ENCODE measurements around the gene THBS1. TPM values are rescaled to one million over a fixed set of nuclear protein-coding genes. Genes with fewer than 3 reads are reported as not detected.

Gene THBS1
- total RNA-seq, 1 donor from 2014 or later: 337 TPM

DNA sequence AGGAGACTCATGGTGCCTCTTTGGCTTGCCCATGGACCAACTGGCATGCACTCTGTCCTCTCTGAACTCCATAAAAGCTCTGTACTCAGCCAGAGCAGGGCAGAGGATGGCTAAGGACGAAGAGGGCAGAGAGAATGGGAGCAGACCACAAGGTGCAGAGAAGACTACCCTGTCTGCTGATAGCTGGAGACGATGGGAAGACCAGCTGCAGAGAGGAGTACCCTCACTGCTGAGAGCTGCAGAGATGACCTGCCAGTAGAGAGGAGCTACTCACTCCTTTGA lies 65.0 kb downstream of the THBS1 start:
- H3K4me1 Mint-ChIP-seq: peaks cover 45% of the 10 kb centered on the region

DNA sequence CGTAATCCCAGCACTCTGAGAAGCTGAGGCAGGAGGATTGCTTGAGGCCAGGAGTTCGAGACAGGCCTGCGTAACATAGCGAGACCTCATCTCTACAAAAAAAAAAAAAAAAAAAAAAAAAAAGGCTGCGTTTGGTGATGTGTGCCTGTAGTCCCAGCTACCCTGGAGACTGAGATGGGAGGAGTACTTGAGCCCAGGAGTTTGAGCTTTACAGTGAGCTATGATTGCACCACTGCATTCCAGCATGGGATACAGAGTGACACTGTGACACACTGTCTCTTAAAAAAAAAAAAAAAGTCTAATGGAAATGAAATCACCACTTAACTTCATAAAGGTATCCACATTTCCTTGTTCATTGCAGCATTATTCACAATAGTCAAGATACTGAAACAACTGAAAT lies 65.5 kb downstream of the THBS1 start:
- Mint-ChIP-seq H3K36me3 (no peaks in the 10 kb centered on the region), H3K4me3 (no peak overlapping the region), H3K4me1 (peaks cover 41% of the 10 kb centered on the region), H3K27ac (no peak overlapping the region), H3K9me3 (no peaks in the 10 kb centered on the region), H3K27me3 (ENCODE audit: low read depth) (no peaks in the 10 kb centered on the region)
- TF ChIP-seq, protein P1, sequence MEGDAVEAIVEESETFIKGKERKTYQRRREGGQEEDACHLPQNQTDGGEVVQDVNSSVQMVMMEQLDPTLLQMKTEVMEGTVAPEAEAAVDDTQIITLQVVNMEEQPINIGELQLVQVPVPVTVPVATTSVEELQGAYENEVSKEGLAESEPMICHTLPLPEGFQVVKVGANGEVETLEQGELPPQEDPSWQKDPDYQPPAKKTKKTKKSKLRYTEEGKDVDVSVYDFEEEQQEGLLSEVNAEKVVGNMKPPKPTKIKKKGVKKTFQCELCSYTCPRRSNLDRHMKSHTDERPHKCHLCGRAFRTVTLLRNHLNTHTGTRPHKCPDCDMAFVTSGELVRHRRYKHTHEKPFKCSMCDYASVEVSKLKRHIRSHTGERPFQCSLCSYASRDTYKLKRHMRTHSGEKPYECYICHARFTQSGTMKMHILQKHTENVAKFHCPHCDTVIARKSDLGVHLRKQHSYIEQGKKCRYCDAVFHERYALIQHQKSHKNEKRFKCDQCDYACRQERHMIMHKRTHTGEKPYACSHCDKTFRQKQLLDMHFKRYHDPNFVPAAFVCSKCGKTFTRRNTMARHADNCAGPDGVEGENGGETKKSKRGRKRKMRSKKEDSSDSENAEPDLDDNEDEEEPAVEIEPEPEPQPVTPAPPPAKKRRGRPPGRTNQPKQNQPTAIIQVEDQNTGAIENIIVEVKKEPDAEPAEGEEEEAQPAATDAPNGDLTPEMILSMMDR (IDR thresholded peaks at IDR 0.05; ENCODE audit: unreplicated experiment): no peak
- DNase-seq (ENCODE audit: low spot score in 2 of 2, unreplicated experiment in 2 of 2): no peak

More for the DNA sequence above, 65.0 kb downstream of the THBS1 start:
- no peak overlapping the region for H3K27ac Mint-ChIP-seq
- no peaks in the 10 kb centered on the region for H3K36me3 Mint-ChIP-seq
- H3K4me3 Mint-ChIP-seq: no peak overlapping the region
- TF ChIP-seq, protein P1 (IDR thresholded peaks at IDR 0.05; ENCODE audit: unreplicated experiment): no peak
- H3K9me3 Mint-ChIP-seq: no peaks in the 10 kb centered on the region
- no peaks in the 10 kb centered on the region for H3K27me3 Mint-ChIP-seq (ENCODE audit: low read depth)
- DNase-seq (ENCODE audit: low spot score in 2 of 2, unreplicated experiment in 2 of 2): no peak

Other genes starting within 250 kb of the THBS1 start
- gene FSIP1, start 201.8 kb downstream of the THBS1 start, total RNA-seq: 0.50 to 0.89 TPM (median 0.74 TPM) in 3 replicates